Measurements from ENCODE around the gene SP140L. TPM values are rescaled to one million over a fixed set of nuclear protein-coding genes. Genes with fewer than 3 reads are reported as not detected.
"Not testable (repeated sequence)": the region's sequence is repeated elsewhere in the genome, so short reads cannot be mapped to it uniquely, and the experiment has no call there.

SP140L gene
- total and polyA plus RNA-seq, 2 of the 8 experiments (the other 6 are each of a cell fraction or from before 2014, with no cell fraction given), result 0.36 to 1.5 TPM

DNA sequence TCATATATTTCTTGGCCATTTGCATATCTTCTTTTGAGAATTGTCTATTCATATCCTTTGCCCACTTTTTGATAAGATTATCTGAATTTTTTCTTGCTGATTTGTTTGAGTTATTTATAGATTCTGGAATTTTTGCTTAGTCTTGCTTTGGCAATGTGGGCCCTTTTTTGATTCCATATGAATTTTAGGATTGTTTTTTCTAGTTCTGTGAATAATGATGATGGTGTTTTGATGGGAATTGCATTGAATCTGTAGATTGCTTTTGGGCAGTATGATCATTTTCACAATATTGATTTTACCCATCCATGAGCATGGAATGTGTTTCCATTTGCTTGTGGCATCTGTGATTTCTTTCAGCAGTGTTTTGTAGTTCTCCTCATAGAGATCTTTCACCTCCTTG is 112.1 kb downstream of the SP140L start:
- H3K4me1 ChIP-seq (replicated peaks in 1 of 4; ENCODE audit: control insufficient read depth in 3 of 4, insufficient read depth in 4 of 4, low read length in 3 of 4); H3K14ac ChIP-seq (ENCODE audit: insufficient read length); H3K4ac ChIP-seq (replicated peaks; ENCODE audit: insufficient read length, low read depth, low read length); H2BK12ac ChIP-seq (ENCODE audit: low read depth, low read length); H3K4me3 ChIP-seq (ENCODE audit: extremely low read depth in 1 of 4, insufficient read depth in 2 of 4, low read depth in 3 of 4, low read length in 4 of 4); H3K79me2 ChIP-seq (ENCODE audit: control insufficient read depth in 1 of 2, insufficient read depth in 2 of 2, low read length in 2 of 2); H3K18ac ChIP-seq (ENCODE audit: extremely low read depth, low read length); H2AFZ ChIP-seq (ENCODE audit: low read length); H2BK15ac ChIP-seq (ENCODE audit: low read length); DNase-seq (ENCODE audit: low read depth in 1 of 2, low spot score in 2 of 2); H3K79me1 ChIP-seq (ENCODE audit: low read depth, low read length); H3K56ac ChIP-seq (replicated peaks; ENCODE audit: insufficient read length, low read depth, low read length); H3K36me3 ChIP-seq (ENCODE audit: control insufficient read depth in 2 of 4, insufficient read depth in 4 of 4, low read length in 3 of 4); H4K91ac ChIP-seq (replicated peaks; ENCODE audit: insufficient read length, low read length); H3K27me3 ChIP-seq (replicated peaks in 1 of 4; ENCODE audit: control insufficient read depth in 3 of 4, extremely low read depth in 1 of 4, insufficient read depth in 3 of 4, low read length in 3 of 4); H3K23me2 ChIP-seq (ENCODE audit: low read depth, low read length); POLR2A ChIA-PET (ENCODE audit: partially characterized antibody); H2BK5ac ChIP-seq (ENCODE audit: low read depth, low read length); CTCF ChIA-PET (ENCODE audit: partially characterized antibody); H4K5ac ChIP-seq (ENCODE audit: insufficient read length, low read depth, low read length); H3K27ac ChIP-seq (ENCODE audit: low read depth, low read length); FAIRE-seq; H2BK120ac ChIP-seq (replicated peaks; ENCODE audit: low read depth, low read length); H2BK20ac ChIP-seq (ENCODE audit: low read length); H4K20me1 ChIP-seq (replicated peaks in 1 of 2; ENCODE audit: control insufficient read depth in 1 of 2, insufficient read depth in 2 of 2, low read length in 2 of 2); H3K9me3 ChIP-seq (ENCODE audit: insufficient read depth in 2 of 2, low read depth in 1 of 2, low read length in 1 of 2); H3K23ac ChIP-seq (ENCODE audit: insufficient read length); H4K8ac ChIP-seq (ENCODE audit: extremely low read depth, insufficient read depth, low read length); H2AK5ac ChIP-seq (ENCODE audit: low read depth, low read length); H3K9ac ChIP-seq (replicated peaks in 1 of 4; ENCODE audit: extremely low read depth in 1 of 4, low read depth in 3 of 4, low read length in 3 of 4); H3K4me2 ChIP-seq (ENCODE audit: insufficient read depth in 1 of 2, low read depth in 2 of 2, low read length in 2 of 2): not testable (repeated sequence)

All from H1 (cell line).